ENCODE results near the gene DNAH12.

Gene DNAH12

DNA sequence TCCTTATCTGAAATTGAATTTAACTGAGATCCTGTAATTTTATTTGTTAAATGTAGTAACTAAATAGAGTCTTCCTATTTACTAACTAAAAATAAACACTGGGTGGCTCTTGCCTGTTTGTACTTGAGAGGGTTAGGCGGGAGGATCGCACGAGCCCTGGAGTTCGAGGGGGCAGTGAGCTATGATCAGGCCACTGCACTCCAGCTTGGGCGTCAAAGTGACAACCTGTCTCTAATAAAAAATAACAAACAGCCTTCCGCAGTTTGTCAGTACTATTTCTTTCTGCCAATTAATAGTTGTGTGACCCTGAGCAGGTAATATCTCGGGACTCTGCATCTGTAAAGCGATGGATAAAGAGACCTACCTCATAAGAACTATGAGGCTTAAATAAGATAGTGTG, 11.2 kb upstream of the DNAH12 start:
- no peaks in the 10 kb centered on the region for H3K9me2 ChIP-seq (replicated peaks; ENCODE audit: control insufficient read depth, low read length)
- H3F3A ChIP-seq (ENCODE audit: control insufficient read depth, insufficient read depth), result no peaks in the 10 kb centered on the region
- H3K4me2 ChIP-seq (ENCODE audit: low read length), result peak overlapping the region; percentile 96
- H3K36me3 ChIP-seq (ENCODE audit: control insufficient read depth, low read length), result peaks cover 42% of the 10 kb centered on the region
- no peaks in the 10 kb centered on the region for H3K9me3 ChIP-seq (ENCODE audit: control insufficient read depth, insufficient read depth, low read length)
- TF ChIP-seq, protein P1, sequence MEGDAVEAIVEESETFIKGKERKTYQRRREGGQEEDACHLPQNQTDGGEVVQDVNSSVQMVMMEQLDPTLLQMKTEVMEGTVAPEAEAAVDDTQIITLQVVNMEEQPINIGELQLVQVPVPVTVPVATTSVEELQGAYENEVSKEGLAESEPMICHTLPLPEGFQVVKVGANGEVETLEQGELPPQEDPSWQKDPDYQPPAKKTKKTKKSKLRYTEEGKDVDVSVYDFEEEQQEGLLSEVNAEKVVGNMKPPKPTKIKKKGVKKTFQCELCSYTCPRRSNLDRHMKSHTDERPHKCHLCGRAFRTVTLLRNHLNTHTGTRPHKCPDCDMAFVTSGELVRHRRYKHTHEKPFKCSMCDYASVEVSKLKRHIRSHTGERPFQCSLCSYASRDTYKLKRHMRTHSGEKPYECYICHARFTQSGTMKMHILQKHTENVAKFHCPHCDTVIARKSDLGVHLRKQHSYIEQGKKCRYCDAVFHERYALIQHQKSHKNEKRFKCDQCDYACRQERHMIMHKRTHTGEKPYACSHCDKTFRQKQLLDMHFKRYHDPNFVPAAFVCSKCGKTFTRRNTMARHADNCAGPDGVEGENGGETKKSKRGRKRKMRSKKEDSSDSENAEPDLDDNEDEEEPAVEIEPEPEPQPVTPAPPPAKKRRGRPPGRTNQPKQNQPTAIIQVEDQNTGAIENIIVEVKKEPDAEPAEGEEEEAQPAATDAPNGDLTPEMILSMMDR (IDR thresholded peaks at IDR 0.05; ENCODE audit: low read depth, low read length, poor library complexity, severe bottlenecking), result no peak
- no peak for TF ChIP-seq EZH2phosphoT487 (IDR thresholded peaks at IDR 0.05; ENCODE audit: borderline replicate concordance, low read length)
- peaks cover 59% of the 10 kb centered on the region for H3K79me2 ChIP-seq (ENCODE audit: control insufficient read depth, low read length)
- no peaks in the 10 kb centered on the region for H3K27me3 ChIP-seq (ENCODE audit: control insufficient read depth, low read length)
- peak overlapping the region; percentile 99 for H3K4me3 ChIP-seq (ENCODE audit: low read length)
- peaks cover 11% of the 10 kb centered on the region for H4K20me1 ChIP-seq (ENCODE audit: control insufficient read depth, insufficient read depth, low read depth, low read length)
- H3K27ac ChIP-seq (ENCODE audit: low read depth, low read length), result peak overlapping the region; percentile 85
- peaks cover 19% of the 10 kb centered on the region for H3K4me1 ChIP-seq (ENCODE audit: control insufficient read depth, low read length)

DNA sequence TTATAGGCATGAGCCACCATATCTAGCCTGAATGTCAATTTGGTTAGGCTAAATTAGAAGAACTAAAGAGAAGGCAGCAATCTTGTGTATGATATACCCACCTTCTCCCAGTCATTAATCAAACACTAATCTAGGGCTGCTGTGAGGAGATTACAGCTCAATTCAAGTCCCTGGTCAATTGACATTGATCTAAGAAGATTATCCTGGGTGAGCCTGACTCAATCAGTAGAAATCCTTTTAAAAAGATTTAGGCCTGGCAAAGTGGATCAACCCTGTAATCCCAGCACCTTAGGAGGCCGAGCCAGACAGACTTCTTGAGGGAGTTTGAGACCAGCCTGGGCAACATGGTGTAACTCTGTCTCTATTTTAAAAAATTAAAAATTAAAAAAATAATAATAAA, 2.5 kb upstream of the DNAH12 start:
- no peak for TF ChIP-seq EZH2phosphoT487 (IDR thresholded peaks at IDR 0.05; ENCODE audit: borderline replicate concordance, low read length)
- TF ChIP-seq, protein P1 (IDR thresholded peaks at IDR 0.05; ENCODE audit: low read depth, low read length, poor library complexity, severe bottlenecking), result no peak

DNA sequence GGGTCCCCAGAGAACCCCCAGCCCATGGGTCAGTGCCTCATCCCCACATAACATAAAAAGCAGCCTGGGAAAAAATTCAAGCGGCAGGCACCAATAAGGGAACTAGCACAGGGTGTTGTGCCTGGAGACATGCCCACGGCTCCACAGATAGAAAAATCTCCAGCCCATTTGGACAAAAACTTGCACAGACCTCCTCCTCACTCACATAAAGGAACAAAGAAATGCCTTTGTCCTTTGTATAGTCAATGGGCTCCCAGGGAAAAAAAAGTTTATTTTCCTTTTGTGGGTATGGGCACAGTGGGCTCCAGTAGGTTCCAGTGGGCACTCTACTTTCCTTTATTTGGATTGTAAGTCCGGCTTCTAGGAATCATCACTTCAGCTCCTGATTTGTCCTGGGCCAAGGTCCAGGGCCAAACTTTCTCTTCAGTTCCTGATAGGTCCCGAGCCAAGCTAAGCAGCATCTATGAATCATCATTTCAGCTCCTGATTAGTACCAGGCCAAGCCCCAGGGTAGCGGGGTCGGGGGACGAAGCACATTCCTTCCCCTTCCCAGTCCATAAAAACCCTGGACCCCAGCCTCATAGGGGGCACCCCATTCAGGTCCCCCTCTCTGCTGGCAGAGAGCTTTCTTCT, 1.6 kb upstream of the DNAH12 start:
- peaks cover 11% of the 10 kb centered on the region for H3K4me1 ChIP-seq (ENCODE audit: control insufficient read depth, low read length)
- no peak overlapping the region for H3K4me2 ChIP-seq (ENCODE audit: low read length)
- TF ChIP-seq EZH2phosphoT487 (IDR thresholded peaks at IDR 0.05; ENCODE audit: borderline replicate concordance, low read length), result no peak
- TF ChIP-seq, protein P1 (IDR thresholded peaks at IDR 0.05; ENCODE audit: low read depth, low read length, poor library complexity, severe bottlenecking), result no peak
- H3K36me3 ChIP-seq (ENCODE audit: control insufficient read depth, low read length), result no peaks in the 10 kb centered on the region
- no peaks in the 10 kb centered on the region for H4K20me1 ChIP-seq (ENCODE audit: control insufficient read depth, insufficient read depth, low read depth, low read length)
- no peaks in the 10 kb centered on the region for H3K27me3 ChIP-seq (ENCODE audit: control insufficient read depth, low read length)
- no peaks in the 10 kb centered on the region for H3F3A ChIP-seq (ENCODE audit: control insufficient read depth, insufficient read depth)
- no peak overlapping the region for H3K27ac ChIP-seq (ENCODE audit: low read depth, low read length)
- H3K9me2 ChIP-seq (replicated peaks; ENCODE audit: control insufficient read depth, low read length), result no peaks in the 10 kb centered on the region
- H3K9me3 ChIP-seq (ENCODE audit: control insufficient read depth, insufficient read depth, low read length), result no peaks in the 10 kb centered on the region
- H3K4me3 ChIP-seq (ENCODE audit: low read length), result no peak overlapping the region
- no peaks in the 10 kb centered on the region for H3K79me2 ChIP-seq (ENCODE audit: control insufficient read depth, low read length)

More for the DNA sequence above, 2.5 kb upstream of the DNAH12 start:
- H3K4me2 ChIP-seq (ENCODE audit: low read length), result no peak overlapping the region
- H3K36me3 ChIP-seq (ENCODE audit: control insufficient read depth, low read length), result no peaks in the 10 kb centered on the region
- no peak overlapping the region for H3K27ac ChIP-seq (ENCODE audit: low read depth, low read length)
- no peaks in the 10 kb centered on the region for H3K9me2 ChIP-seq (replicated peaks; ENCODE audit: control insufficient read depth, low read length)
- no peaks in the 10 kb centered on the region for H3K9me3 ChIP-seq (ENCODE audit: control insufficient read depth, insufficient read depth, low read length)
- no peaks in the 10 kb centered on the region for H3F3A ChIP-seq (ENCODE audit: control insufficient read depth, insufficient read depth)
- no peaks in the 10 kb centered on the region for H3K27me3 ChIP-seq (ENCODE audit: control insufficient read depth, low read length)
- H4K20me1 ChIP-seq (ENCODE audit: control insufficient read depth, insufficient read depth, low read depth, low read length), result no peaks in the 10 kb centered on the region
- H3K4me1 ChIP-seq (ENCODE audit: control insufficient read depth, low read length), result peaks cover 11% of the 10 kb centered on the region
- no peaks in the 10 kb centered on the region for H3K79me2 ChIP-seq (ENCODE audit: control insufficient read depth, low read length)
- no peak overlapping the region for H3K4me3 ChIP-seq (ENCODE audit: low read length)

Data from DOHH2 (cell line).